SK-N-MC (cell line): ENCODE results near the gene GPRC5D.

Experiments
- FOXP2 ChIP-seq: optimal IDR thresholded peaks from 2 replicates; pipeline ENCODE3; 2011; ENCODE audit warnings: mild to moderate bottlenecking, moderate library complexity; ENCODE audit not compliant: insufficient read depth; ENCODE audit errors: extremely low read length, control extremely low read depth
- POLR2AphosphoS5 ChIP-seq: IDR thresholded peaks from 2 replicates; pipeline ENCODE4 v1.6.1; 2012; ENCODE audit warnings: mild to moderate bottlenecking, low read depth, low read length, borderline replicate concordance

DNA sequence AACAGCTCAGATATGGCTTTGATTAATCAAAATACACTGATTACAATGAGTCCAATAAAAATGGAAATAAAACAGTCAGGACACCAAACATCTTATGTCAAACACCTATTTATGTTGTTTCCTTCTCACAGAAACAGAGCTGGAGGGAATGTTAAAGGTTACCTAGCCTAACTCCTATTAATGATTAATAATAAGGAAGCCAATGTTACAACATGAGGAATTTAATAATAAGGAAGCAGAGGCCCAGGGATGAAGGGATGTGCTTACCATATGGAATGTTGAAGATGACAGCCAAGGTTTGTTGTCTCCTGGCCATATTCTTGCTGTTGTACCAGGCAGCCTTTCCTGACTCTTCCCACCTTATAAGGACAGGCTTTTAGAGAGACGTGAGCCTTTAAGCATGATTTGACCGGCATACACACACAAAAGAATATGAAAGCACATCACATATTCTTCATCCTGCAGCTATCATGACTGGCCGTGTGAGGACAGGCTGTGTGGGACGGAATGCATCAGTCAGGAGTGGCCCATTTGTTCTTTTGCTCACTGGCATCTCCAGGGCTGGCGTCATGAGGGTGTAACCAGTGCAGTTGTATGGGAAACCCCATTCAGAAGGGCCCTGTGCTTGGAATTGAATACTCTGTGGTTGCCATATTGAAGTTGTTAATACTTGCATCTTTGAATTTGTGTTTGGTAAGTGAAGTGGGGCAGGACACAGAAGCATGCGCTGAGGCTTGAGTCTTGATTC, 3.1 kb upstream of the GPRC5D start:
- TF ChIP-seq POLR2AphosphoS5 (no peak), FOXP2 (no peak)
